Progenitor cell of endocrine pancreas (in vitro differentiated cells): Measurements from ENCODE around the gene SMPD2. TPM values are rescaled to one million over a fixed set of nuclear protein-coding genes. Genes with fewer than 3 reads are reported as not detected.
A peak's percentile ranks its signal among the peaks of the same experiment; 100 is the strongest.

Experiments
- DNase-seq: peaks from one replicate; pipeline ENCODE4 v3.0.0; 2021; ENCODE audit warnings: low spot score; ENCODE audit not compliant: unreplicated experiment
- H3K27ac Mint-ChIP-seq: 2 replicates; pipeline ENCODE4 v1.8.0; 2021; ENCODE audit warnings: mild to moderate bottlenecking, moderate library complexity, mixed read lengths
- H3K27me3 Mint-ChIP-seq: 2 replicates; pipeline ENCODE4 v1.8.0; 2021; ENCODE audit warnings: mixed read lengths
- H3K36me3 Mint-ChIP-seq: 2 replicates; pipeline ENCODE4 v1.8.0; 2022; ENCODE audit warnings: mixed read lengths; ENCODE audit not compliant: insufficient read depth
- H3K4me1 Mint-ChIP-seq: 2 replicates; pipeline ENCODE4 v1.8.0; 2021; ENCODE audit warnings: low read depth, mixed read lengths
- H3K4me3 Mint-ChIP-seq: 2 replicates; pipeline ENCODE4 v1.8.0; 2021; ENCODE audit warnings: low read depth, mild to moderate bottlenecking, moderate library complexity, mixed read lengths
- H3K9me3 Mint-ChIP-seq: 2 replicates; pipeline ENCODE4 v1.8.0; 2021; ENCODE audit warnings: low read depth, mixed read lengths
- CTCF ChIP-seq: fragments of 200-600 bp; sonication (generic); IDR thresholded peaks from one replicate; pipeline ENCODE4 v1.5.0; 2021; ENCODE audit warnings: antibody characterized with exemption, mild to moderate bottlenecking; ENCODE audit not compliant: unreplicated experiment
- total RNA-seq: library from RNA; stranded (reverse); gene quantifications from 2 replicates; pipeline ENCODE4 v1.2.1, GENCODE V29; 2021

Gene SMPD2
- total RNA-seq, 1 donor from 2014 or later, result 13.6 TPM

GRCh38 chr6:109461733-109462526, 21.4 kb downstream of the SMPD2 start:
- peaks cover 20% of the 10 kb centered on the region for H3K36me3 Mint-ChIP-seq
- peak overlapping the region; percentile 29 for H3K27ac Mint-ChIP-seq
- peaks cover 18% of the 10 kb centered on the region for H3K4me1 Mint-ChIP-seq
- H3K4me3 Mint-ChIP-seq, result no peak overlapping the region
- DNase-seq, result no peak
- peaks cover 5% of the 10 kb centered on the region for H3K27me3 Mint-ChIP-seq
- no peaks in the 10 kb centered on the region for H3K9me3 Mint-ChIP-seq
- no peak for TF ChIP-seq CTCF

- Mint-ChIP-seq H3K4me1 (peaks cover 5% of the 10 kb centered on the region), H3K9me3 (no peaks in the 10 kb centered on the region), H3K27me3 (no peaks in the 10 kb centered on the region), H3K27ac (no peak overlapping the region), H3K4me3 (no peak overlapping the region), H3K36me3 (peaks cover 38% of the 10 kb centered on the region)
- no peak for DNase-seq
- TF ChIP-seq CTCF, result no peak
These were observed 25.2 kb downstream of the SMPD2 start for GRCh38 chr6:109465772-109466171.

- no peak overlapping the region for H3K27ac Mint-ChIP-seq
- no peaks in the 10 kb centered on the region for H3K27me3 Mint-ChIP-seq
- DNase-seq, result no peak
- H3K4me3 Mint-ChIP-seq, result no peak overlapping the region
- no peaks in the 10 kb centered on the region for H3K9me3 Mint-ChIP-seq
- peaks cover 4% of the 10 kb centered on the region for H3K4me1 Mint-ChIP-seq
- H3K36me3 Mint-ChIP-seq, result peaks cover 40% of the 10 kb centered on the region
- TF ChIP-seq CTCF, result no peak
These were observed 25.8 kb downstream of the SMPD2 start for GRCh38 chr6:109466212-109466923.

GRCh38 chr6:109467696-109468095, 27.2 kb downstream of the SMPD2 start:
- Mint-ChIP-seq H3K27ac (no peak overlapping the region), H3K4me1 (peaks cover 4% of the 10 kb centered on the region), H3K27me3 (no peaks in the 10 kb centered on the region), H3K36me3 (peaks cover 34% of the 10 kb centered on the region), H3K9me3 (no peaks in the 10 kb centered on the region), H3K4me3 (no peak overlapping the region)
- TF ChIP-seq CTCF, result no peak
- DNase-seq, result no peak

- Mint-ChIP-seq H3K27me3 (no peaks in the 10 kb centered on the region), H3K27ac (no peak overlapping the region), H3K9me3 (no peaks in the 10 kb centered on the region), H3K4me1 (peaks cover 4% of the 10 kb centered on the region), H3K4me3 (no peak overlapping the region), H3K36me3 (peaks cover 37% of the 10 kb centered on the region)
- DNase-seq, result no peak
- no peak for TF ChIP-seq CTCF
These were observed 29.2 kb downstream of the SMPD2 start for GRCh38 chr6:109469591-109470189.
